ENCODE results near the gene PFKFB3. TPM values are rescaled to one million over a fixed set of nuclear protein-coding genes. Genes with fewer than 3 reads are reported as not detected.
A peak's percentile ranks its signal among the peaks of the same experiment; 100 is the strongest.

Gene PFKFB3
- total RNA-seq, 1 donor = 19.2 TPM

DNA sequence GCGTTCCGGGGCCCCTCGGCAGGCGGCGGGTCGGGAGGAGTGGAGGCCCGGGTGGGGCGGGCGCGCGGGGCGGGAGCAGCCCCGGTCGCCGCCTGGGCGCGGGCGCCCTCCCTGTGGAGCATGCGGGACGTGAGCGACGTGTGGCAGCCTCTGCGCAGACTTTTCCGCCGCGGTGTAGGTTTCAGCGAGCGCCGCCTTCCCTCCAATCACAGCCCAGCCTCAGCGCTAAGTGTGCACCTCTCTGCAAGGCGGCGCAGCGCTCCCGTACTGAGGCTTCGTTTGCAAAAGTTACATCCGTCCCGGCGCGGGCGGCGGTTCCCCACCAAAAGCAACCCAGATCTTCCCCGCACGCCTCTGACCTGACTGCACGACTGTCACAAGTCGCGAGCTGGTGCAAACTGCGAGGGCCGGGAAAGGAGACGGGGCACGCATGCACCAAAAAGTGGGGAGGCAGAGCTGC lies 1.2 kb upstream of the PFKFB3 start:
- DNase-seq (ENCODE audit: insufficient read length, low spot score, missing footprints) = peak; percentile 96
- TF ChIP-seq, protein P1, sequence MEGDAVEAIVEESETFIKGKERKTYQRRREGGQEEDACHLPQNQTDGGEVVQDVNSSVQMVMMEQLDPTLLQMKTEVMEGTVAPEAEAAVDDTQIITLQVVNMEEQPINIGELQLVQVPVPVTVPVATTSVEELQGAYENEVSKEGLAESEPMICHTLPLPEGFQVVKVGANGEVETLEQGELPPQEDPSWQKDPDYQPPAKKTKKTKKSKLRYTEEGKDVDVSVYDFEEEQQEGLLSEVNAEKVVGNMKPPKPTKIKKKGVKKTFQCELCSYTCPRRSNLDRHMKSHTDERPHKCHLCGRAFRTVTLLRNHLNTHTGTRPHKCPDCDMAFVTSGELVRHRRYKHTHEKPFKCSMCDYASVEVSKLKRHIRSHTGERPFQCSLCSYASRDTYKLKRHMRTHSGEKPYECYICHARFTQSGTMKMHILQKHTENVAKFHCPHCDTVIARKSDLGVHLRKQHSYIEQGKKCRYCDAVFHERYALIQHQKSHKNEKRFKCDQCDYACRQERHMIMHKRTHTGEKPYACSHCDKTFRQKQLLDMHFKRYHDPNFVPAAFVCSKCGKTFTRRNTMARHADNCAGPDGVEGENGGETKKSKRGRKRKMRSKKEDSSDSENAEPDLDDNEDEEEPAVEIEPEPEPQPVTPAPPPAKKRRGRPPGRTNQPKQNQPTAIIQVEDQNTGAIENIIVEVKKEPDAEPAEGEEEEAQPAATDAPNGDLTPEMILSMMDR (IDR thresholded peaks at IDR 0.05; ENCODE audit: extremely low read depth, low read depth, low read length) = no peak
- Histone ChIP-seq H3K4me3 (ENCODE audit: insufficient read depth, low read length) (peak overlapping the region; percentile 86), H4K20me1 (ENCODE audit: insufficient read depth, low read length) (peaks cover 11% of the 10 kb centered on the region), H3K79me2 (ENCODE audit: insufficient read depth, low read length) (peaks cover 9% of the 10 kb centered on the region), H3K36me3 (ENCODE audit: insufficient read depth, low read length) (no peaks in the 10 kb centered on the region), H3K4me1 (ENCODE audit: insufficient read depth, low read length) (peaks cover 25% of the 10 kb centered on the region), H3K9me3 (ENCODE audit: low read depth, low read length) (no peaks in the 10 kb centered on the region), H2AFZ (ENCODE audit: low read length) (peak overlapping the region; percentile 65), H3K27ac (ENCODE audit: low read depth, low read length) (no peak overlapping the region), H3K27me3 (ENCODE audit: insufficient read depth, low read length) (peaks cover 24% of the 10 kb centered on the region), H3K4me2 (ENCODE audit: insufficient read depth, low read length) (peak overlapping the region; percentile 97)

DNA sequence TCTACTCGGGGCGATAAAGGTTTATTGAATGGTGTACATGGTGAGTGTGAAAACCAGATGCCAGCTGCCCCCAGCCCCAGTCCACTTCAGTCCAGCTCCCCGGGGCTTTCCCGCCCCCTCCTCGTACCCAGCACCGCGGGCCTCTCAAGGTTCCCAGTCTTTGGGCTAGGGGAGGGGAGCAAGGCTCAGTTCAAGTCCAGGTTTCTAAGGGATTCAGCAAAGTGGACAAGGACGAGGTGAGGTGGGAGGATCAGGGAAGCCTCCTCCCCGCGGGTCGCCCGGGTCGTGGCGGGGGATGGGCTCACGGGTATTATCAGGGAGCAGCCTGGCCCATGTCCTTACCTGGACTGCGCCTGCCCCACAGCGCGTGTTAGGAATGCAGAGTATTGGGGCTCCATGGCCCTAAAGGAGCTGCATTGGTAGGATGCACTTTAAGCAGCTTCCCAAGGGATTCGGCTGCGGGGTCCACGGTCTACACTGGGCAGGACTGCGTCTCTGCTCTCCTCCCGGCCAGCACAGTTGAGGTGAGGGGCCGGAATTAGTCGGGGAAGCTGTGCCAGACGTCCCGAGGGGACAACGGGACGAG lies 541 bp upstream of the PFKFB3 start:
- H3K9me3 ChIP-seq (ENCODE audit: low read depth, low read length) = no peaks in the 10 kb centered on the region
- TF ChIP-seq, protein P1 (IDR thresholded peaks at IDR 0.05; ENCODE audit: extremely low read depth, low read depth, low read length) = no peak
- no peak overlapping the region for H3K27ac ChIP-seq (ENCODE audit: low read depth, low read length)
- DNase-seq (ENCODE audit: insufficient read length, low spot score, missing footprints) = peak; percentile 75
- H3K79me2 ChIP-seq (ENCODE audit: insufficient read depth, low read length) = peaks cover 9% of the 10 kb centered on the region
- H3K36me3 ChIP-seq (ENCODE audit: insufficient read depth, low read length) = no peaks in the 10 kb centered on the region
- H3K4me2 ChIP-seq (ENCODE audit: insufficient read depth, low read length) = peak overlapping the region; percentile 97
- H4K20me1 ChIP-seq (ENCODE audit: insufficient read depth, low read length) = peaks cover 11% of the 10 kb centered on the region
- peak overlapping the region; percentile 92 for H2AFZ ChIP-seq (ENCODE audit: low read length)
- H3K4me3 ChIP-seq (ENCODE audit: insufficient read depth, low read length) = peak overlapping the region; percentile 86
- H3K4me1 ChIP-seq (ENCODE audit: insufficient read depth, low read length) = peaks cover 25% of the 10 kb centered on the region
- peaks cover 24% of the 10 kb centered on the region for H3K27me3 ChIP-seq (ENCODE audit: insufficient read depth, low read length)

DNA sequence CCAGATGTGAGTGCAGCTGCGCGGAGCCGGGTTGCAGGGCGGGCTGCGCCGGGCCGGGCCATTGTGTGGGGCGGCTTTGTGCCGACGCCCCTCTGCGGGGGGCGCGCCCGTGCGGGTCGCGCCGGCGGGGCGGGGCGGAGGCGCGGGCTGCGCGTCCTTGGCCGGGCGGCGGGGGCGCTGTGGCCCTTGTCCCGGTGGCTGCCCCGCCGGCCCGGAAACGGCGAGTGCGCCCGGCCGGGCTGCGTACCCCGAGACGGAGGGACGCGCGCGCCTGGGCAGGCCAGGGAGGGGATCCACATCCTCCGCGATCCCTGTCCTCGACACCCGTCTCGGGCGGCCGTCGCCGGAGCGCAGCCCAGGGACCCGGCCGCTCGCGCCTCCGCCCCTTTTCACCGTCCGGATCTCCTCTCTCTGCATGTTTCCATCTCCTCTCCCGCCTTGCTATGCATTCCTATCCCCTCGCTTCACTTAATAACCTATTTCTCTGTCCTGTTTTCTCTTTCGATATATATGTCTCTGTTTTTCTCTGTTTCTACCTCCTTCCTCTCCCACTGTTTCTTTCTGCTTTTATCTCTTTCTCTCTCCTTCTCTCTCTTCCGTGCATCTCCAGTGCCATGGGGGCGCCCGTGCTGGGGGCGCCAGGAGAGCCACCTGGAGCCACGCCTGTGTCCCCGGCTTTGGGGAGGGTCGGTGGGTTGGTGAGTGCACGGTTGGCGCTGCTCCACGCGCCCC lies 765 bp downstream of the PFKFB3 start:
- Histone ChIP-seq H3K36me3 (ENCODE audit: insufficient read depth, low read length) (no peaks in the 10 kb centered on the region), H3K4me2 (ENCODE audit: insufficient read depth, low read length) (peak overlapping the region; percentile 97), H3K4me1 (ENCODE audit: insufficient read depth, low read length) (peaks cover 25% of the 10 kb centered on the region), H2AFZ (ENCODE audit: low read length) (peak overlapping the region; percentile 68), H3K79me2 (ENCODE audit: insufficient read depth, low read length) (peaks cover 13% of the 10 kb centered on the region), H3K27me3 (ENCODE audit: insufficient read depth, low read length) (peaks cover 24% of the 10 kb centered on the region), H3K9me3 (ENCODE audit: low read depth, low read length) (no peaks in the 10 kb centered on the region), H3K27ac (ENCODE audit: low read depth, low read length) (peak overlapping the region; percentile 79), H4K20me1 (ENCODE audit: insufficient read depth, low read length) (peaks cover 11% of the 10 kb centered on the region), H3K4me3 (ENCODE audit: insufficient read depth, low read length) (peak overlapping the region; percentile 86)
- TF ChIP-seq, protein P1 (IDR thresholded peaks at IDR 0.05; ENCODE audit: extremely low read depth, low read depth, low read length) = no peak
- peak; percentile 96 for DNase-seq (ENCODE audit: insufficient read length, low spot score, missing footprints)

DNA sequence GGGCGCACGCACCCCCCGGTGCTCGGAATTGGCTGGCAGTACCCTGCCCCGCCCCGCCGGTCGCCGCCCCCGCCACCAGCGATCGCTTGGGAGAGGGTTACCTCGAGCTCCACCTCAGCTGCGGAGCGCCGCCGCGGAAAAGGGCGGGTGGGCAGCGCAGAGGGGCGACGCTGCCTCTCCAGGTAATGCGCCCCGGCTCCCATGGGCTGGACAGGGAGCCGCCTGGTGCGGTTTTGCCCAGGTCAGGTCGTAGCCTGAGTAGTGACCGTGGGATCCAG lies 1.3 kb downstream of the PFKFB3 start:
- H2AFZ ChIP-seq (ENCODE audit: low read length) = peak overlapping the region; percentile 87
- peaks cover 11% of the 10 kb centered on the region for H4K20me1 ChIP-seq (ENCODE audit: insufficient read depth, low read length)
- DNase-seq (ENCODE audit: insufficient read length, low spot score, missing footprints) = peak; percentile 93

More for the DNA sequence above, 1.3 kb downstream of the PFKFB3 start:
- H3K27me3 ChIP-seq (ENCODE audit: insufficient read depth, low read length) = peaks cover 24% of the 10 kb centered on the region
- H3K36me3 ChIP-seq (ENCODE audit: insufficient read depth, low read length) = no peaks in the 10 kb centered on the region
- TF ChIP-seq, protein P1 (IDR thresholded peaks at IDR 0.05; ENCODE audit: extremely low read depth, low read depth, low read length) = no peak
- peaks cover 17% of the 10 kb centered on the region for H3K79me2 ChIP-seq (ENCODE audit: insufficient read depth, low read length)
- H3K4me2 ChIP-seq (ENCODE audit: insufficient read depth, low read length) = peak overlapping the region; percentile 97
- H3K9me3 ChIP-seq (ENCODE audit: low read depth, low read length) = no peaks in the 10 kb centered on the region
- peak overlapping the region; percentile 57 for H3K27ac ChIP-seq (ENCODE audit: low read depth, low read length)
- H3K4me3 ChIP-seq (ENCODE audit: insufficient read depth, low read length) = peak overlapping the region; percentile 86
- peaks cover 25% of the 10 kb centered on the region for H3K4me1 ChIP-seq (ENCODE audit: insufficient read depth, low read length)

All from osteoblast (primary cell).